Hematopoietic multipotent progenitor cell (in vitro differentiated cells): Measurements from ENCODE around the gene ARHGAP26. TPM values are rescaled to one million over a fixed set of nuclear protein-coding genes. Genes with fewer than 3 reads are reported as not detected.
"Not testable (repeated sequence)": the region's sequence is repeated elsewhere in the genome, so short reads cannot be mapped to it uniquely, and the experiment has no call there.

Source experiments
- DNase-seq, 3 donors: peaks; one replicate each; pipeline ENCODE4 v3.0.0-alpha.2; 2011 to 2015; ENCODE audit warnings: low read depth in 2 of 3, low spot score in 2 of 3
- total RNA-seq: library from RNA; depleted of rRNA; stranded (reverse); fragments of >200 nt; gene quantifications from one replicate; pipeline ENCODE4 v1.2.3, GENCODE V29; 2012

ARHGAP26 gene
- total RNA-seq, 1 donor = 14.5 TPM

GRCh38 chr5:143093452-143094086, 323.4 kb downstream of the ARHGAP26 start:
- no peak for DNase-seq

GRCh38 chr5:143094087-143094521, 323.9 kb downstream of the ARHGAP26 start:
- peak in 2 of 3 donors; percentile 67 to 73 for DNase-seq

GRCh38 chr5:143094608-143095007, 324.4 kb downstream of the ARHGAP26 start:
- not testable (repeated sequence) for DNase-seq

- no peak for DNase-seq
Observed at GRCh38 chr5:143101121-143101520, 330.9 kb downstream of the ARHGAP26 start.

GRCh38 chr5:143101725-143102386, 331.7 kb downstream of the ARHGAP26 start:
- DNase-seq = peak in 1 of 3 donors; percentile 27

- no peak for DNase-seq
Observed at GRCh38 chr5:143102411-143102810, 332.2 kb downstream of the ARHGAP26 start.

- no peak for DNase-seq
Observed at GRCh38 chr5:143105216-143105905, 335.2 kb downstream of the ARHGAP26 start.

GRCh38 chr5:143106174-143106573, 336.0 kb downstream of the ARHGAP26 start:
- DNase-seq = no peak

GRCh38 chr5:143108498-143109128, 338.4 kb downstream of the ARHGAP26 start:
- DNase-seq = no peak

- no peak for DNase-seq
Observed at GRCh38 chr5:143110591-143110990, 340.4 kb downstream of the ARHGAP26 start.

GRCh38 chr5:143111799-143112198, 341.6 kb downstream of the ARHGAP26 start:
- DNase-seq = no peak

- no peak for DNase-seq
Observed at GRCh38 chr5:143113461-143113860, 343.3 kb downstream of the ARHGAP26 start.

GRCh38 chr5:143114481-143114880, 344.3 kb downstream of the ARHGAP26 start:
- DNase-seq = no peak

GRCh38 chr5:143115381-143115780, 345.2 kb downstream of the ARHGAP26 start:
- DNase-seq = no peak

- no peak for DNase-seq
Observed at GRCh38 chr5:143116814-143117213, 346.6 kb downstream of the ARHGAP26 start.

GRCh38 chr5:143117821-143118220, 347.6 kb downstream of the ARHGAP26 start:
- peak in 1 of 3 donors; percentile 26 for DNase-seq

GRCh38 chr5:143118222-143118621, 348.0 kb downstream of the ARHGAP26 start:
- DNase-seq = peak in 2 of 3 donors; percentile 61 to 85

GRCh38 chr5:143118818-143119217, 348.6 kb downstream of the ARHGAP26 start:
- not testable (repeated sequence) for DNase-seq

GRCh38 chr5:143119291-143119769, 349.2 kb downstream of the ARHGAP26 start:
- DNase-seq = peak in 1 of 3 donors; percentile 55

- no peak for DNase-seq
Observed at GRCh38 chr5:143119881-143120341, 349.7 kb downstream of the ARHGAP26 start.
